ENCODE measurements around the gene CIT.

The CIT gene

GRCh38 chr12:119804011-119804641 is 73.0 kb downstream of the CIT start:
- Histone ChIP-seq H3K9ac (ENCODE audit: low read depth, low read length) (peak overlapping the region; percentile 22; the same call in 1 of the 2 replicates), H3K9me3 (ENCODE audit: control insufficient read depth, insufficient read depth, low read length) (peaks cover 9% of the 10 kb centered on the region; the same call in 1 of the 2 replicates), H3K27me3 (ENCODE audit: control insufficient read depth, insufficient read depth, low read length) (no peaks in the 10 kb centered on the region), H3K4me1 (ENCODE audit: control insufficient read depth, insufficient read depth, low read length) (peaks cover 17% of the 10 kb centered on the region), H3K4me3 (ENCODE audit: low read depth, low read length) (peak overlapping the region; percentile 53), H3K27ac (ENCODE audit: low read depth, low read length) (peak overlapping the region; percentile 51), H3K36me3 (ENCODE audit: control insufficient read depth, insufficient read depth, low read length) (peaks cover 10% of the 10 kb centered on the region)

- Histone ChIP-seq H3K27me3 (ENCODE audit: control insufficient read depth, insufficient read depth, low read length) (no peaks in the 10 kb centered on the region), H3K4me1 (ENCODE audit: control insufficient read depth, insufficient read depth, low read length) (peaks cover 17% of the 10 kb centered on the region), H3K9me3 (ENCODE audit: control insufficient read depth, insufficient read depth, low read length) (peaks cover 9% of the 10 kb centered on the region; the same call in 1 of the 2 replicates), H3K9ac (ENCODE audit: low read depth, low read length) (no peak overlapping the region), H3K36me3 (ENCODE audit: control insufficient read depth, insufficient read depth, low read length) (peaks cover 14% of the 10 kb centered on the region), H3K27ac (ENCODE audit: low read depth, low read length) (peak overlapping the region; percentile 70), H3K4me3 (ENCODE audit: low read depth, low read length) (peak overlapping the region; percentile 53)
Observed at GRCh38 chr12:119803381-119803791, 73.7 kb downstream of the CIT start.

GRCh38 chr12:119802472-119802871 is 74.6 kb downstream of the CIT start:
- Histone ChIP-seq H3K27me3 (ENCODE audit: control insufficient read depth, insufficient read depth, low read length) (no peaks in the 10 kb centered on the region), H3K9ac (ENCODE audit: low read depth, low read length) (no peak overlapping the region), H3K36me3 (ENCODE audit: control insufficient read depth, insufficient read depth, low read length) (peaks cover 14% of the 10 kb centered on the region), H3K9me3 (ENCODE audit: control insufficient read depth, insufficient read depth, low read length) (peaks cover 8% of the 10 kb centered on the region; the same call in 1 of the 2 replicates), H3K4me1 (ENCODE audit: control insufficient read depth, insufficient read depth, low read length) (peaks cover 17% of the 10 kb centered on the region), H3K27ac (ENCODE audit: low read depth, low read length) (no peak overlapping the region), H3K4me3 (ENCODE audit: low read depth, low read length) (no peak overlapping the region)

GRCh38 chr12:119797090-119797489 is 80.0 kb downstream of the CIT start:
- no peak overlapping the region for H3K9ac ChIP-seq (ENCODE audit: low read depth, low read length)
- H3K4me1 ChIP-seq (ENCODE audit: control insufficient read depth, insufficient read depth, low read length), result no peaks in the 10 kb centered on the region
- H3K9me3 ChIP-seq (ENCODE audit: control insufficient read depth, insufficient read depth, low read length), result no peaks in the 10 kb centered on the region
- H3K27me3 ChIP-seq (ENCODE audit: control insufficient read depth, insufficient read depth, low read length), result no peaks in the 10 kb centered on the region
- H3K4me3 ChIP-seq (ENCODE audit: low read depth, low read length), result no peak overlapping the region
- no peak overlapping the region for H3K27ac ChIP-seq (ENCODE audit: low read depth, low read length)
- H3K36me3 ChIP-seq (ENCODE audit: control insufficient read depth, insufficient read depth, low read length), result peaks cover 26% of the 10 kb centered on the region

GRCh38 chr12:119796292-119796691 is 80.8 kb downstream of the CIT start:
- no peaks in the 10 kb centered on the region for H3K9me3 ChIP-seq (ENCODE audit: control insufficient read depth, insufficient read depth, low read length)
- no peaks in the 10 kb centered on the region for H3K4me1 ChIP-seq (ENCODE audit: control insufficient read depth, insufficient read depth, low read length)
- H3K27me3 ChIP-seq (ENCODE audit: control insufficient read depth, insufficient read depth, low read length), result no peaks in the 10 kb centered on the region
- H3K27ac ChIP-seq (ENCODE audit: low read depth, low read length), result no peak overlapping the region
- no peak overlapping the region for H3K4me3 ChIP-seq (ENCODE audit: low read depth, low read length)
- peaks cover 21% of the 10 kb centered on the region for H3K36me3 ChIP-seq (ENCODE audit: control insufficient read depth, insufficient read depth, low read length)
- H3K9ac ChIP-seq (ENCODE audit: low read depth, low read length), result no peak overlapping the region

- H3K36me3 ChIP-seq (ENCODE audit: control insufficient read depth, insufficient read depth, low read length), result peaks cover 11% of the 10 kb centered on the region; the same call in 1 of the 2 replicates
- no peaks in the 10 kb centered on the region for H3K9me3 ChIP-seq (ENCODE audit: control insufficient read depth, insufficient read depth, low read length)
- no peaks in the 10 kb centered on the region for H3K4me1 ChIP-seq (ENCODE audit: control insufficient read depth, insufficient read depth, low read length)
- no peak overlapping the region for H3K9ac ChIP-seq (ENCODE audit: low read depth, low read length)
- H3K4me3 ChIP-seq (ENCODE audit: low read depth, low read length), result no peak overlapping the region
- no peaks in the 10 kb centered on the region for H3K27me3 ChIP-seq (ENCODE audit: control insufficient read depth, insufficient read depth, low read length)
- H3K27ac ChIP-seq (ENCODE audit: low read depth, low read length), result no peak overlapping the region
Observed at GRCh38 chr12:119791453-119791852, 85.7 kb downstream of the CIT start.

GRCh38 chr12:119788786-119789185 is 88.3 kb downstream of the CIT start:
- peaks cover 19% of the 10 kb centered on the region for H3K36me3 ChIP-seq (ENCODE audit: control insufficient read depth, insufficient read depth, low read length)
- H3K9me3 ChIP-seq (ENCODE audit: control insufficient read depth, insufficient read depth, low read length), result no peaks in the 10 kb centered on the region
- no peaks in the 10 kb centered on the region for H3K27me3 ChIP-seq (ENCODE audit: control insufficient read depth, insufficient read depth, low read length)
- H3K4me1 ChIP-seq (ENCODE audit: control insufficient read depth, insufficient read depth, low read length), result no peaks in the 10 kb centered on the region
- no peak overlapping the region for H3K27ac ChIP-seq (ENCODE audit: low read depth, low read length)
- no peak overlapping the region for H3K4me3 ChIP-seq (ENCODE audit: low read depth, low read length)
- H3K9ac ChIP-seq (ENCODE audit: low read depth, low read length), result no peak overlapping the region

- Histone ChIP-seq H3K4me3 (ENCODE audit: low read depth, low read length) (no peak overlapping the region), H3K4me1 (ENCODE audit: control insufficient read depth, insufficient read depth, low read length) (no peaks in the 10 kb centered on the region), H3K27me3 (ENCODE audit: control insufficient read depth, insufficient read depth, low read length) (no peaks in the 10 kb centered on the region), H3K27ac (ENCODE audit: low read depth, low read length) (no peak overlapping the region), H3K9ac (ENCODE audit: low read depth, low read length) (no peak overlapping the region), H3K9me3 (ENCODE audit: control insufficient read depth, insufficient read depth, low read length) (no peaks in the 10 kb centered on the region), H3K36me3 (ENCODE audit: control insufficient read depth, insufficient read depth, low read length) (peaks cover 39% of the 10 kb centered on the region)
Observed at GRCh38 chr12:119786539-119786938, 90.6 kb downstream of the CIT start.

- Histone ChIP-seq H3K9me3 (ENCODE audit: control insufficient read depth, insufficient read depth, low read length) (no peaks in the 10 kb centered on the region), H3K36me3 (ENCODE audit: control insufficient read depth, insufficient read depth, low read length) (peaks cover 46% of the 10 kb centered on the region), H3K9ac (ENCODE audit: low read depth, low read length) (no peak overlapping the region), H3K4me3 (ENCODE audit: low read depth, low read length) (no peak overlapping the region), H3K27me3 (ENCODE audit: control insufficient read depth, insufficient read depth, low read length) (no peaks in the 10 kb centered on the region), H3K4me1 (ENCODE audit: control insufficient read depth, insufficient read depth, low read length) (no peaks in the 10 kb centered on the region), H3K27ac (ENCODE audit: low read depth, low read length) (no peak overlapping the region)
Observed at GRCh38 chr12:119784673-119785072, 92.4 kb downstream of the CIT start.

GRCh38 chr12:119783787-119784186 is 93.3 kb downstream of the CIT start:
- Histone ChIP-seq H3K27me3 (ENCODE audit: control insufficient read depth, insufficient read depth, low read length) (no peaks in the 10 kb centered on the region), H3K9ac (ENCODE audit: low read depth, low read length) (no peak overlapping the region), H3K36me3 (ENCODE audit: control insufficient read depth, insufficient read depth, low read length) (peaks cover 51% of the 10 kb centered on the region), H3K4me1 (ENCODE audit: control insufficient read depth, insufficient read depth, low read length) (no peaks in the 10 kb centered on the region), H3K9me3 (ENCODE audit: control insufficient read depth, insufficient read depth, low read length) (no peaks in the 10 kb centered on the region), H3K4me3 (ENCODE audit: low read depth, low read length) (no peak overlapping the region), H3K27ac (ENCODE audit: low read depth, low read length) (no peak overlapping the region)

- Histone ChIP-seq H3K36me3 (ENCODE audit: control insufficient read depth, insufficient read depth, low read length) (peaks cover 55% of the 10 kb centered on the region), H3K27me3 (ENCODE audit: control insufficient read depth, insufficient read depth, low read length) (no peaks in the 10 kb centered on the region), H3K4me3 (ENCODE audit: low read depth, low read length) (no peak overlapping the region), H3K27ac (ENCODE audit: low read depth, low read length) (no peak overlapping the region), H3K4me1 (ENCODE audit: control insufficient read depth, insufficient read depth, low read length) (no peaks in the 10 kb centered on the region), H3K9ac (ENCODE audit: low read depth, low read length) (no peak overlapping the region), H3K9me3 (ENCODE audit: control insufficient read depth, insufficient read depth, low read length) (no peaks in the 10 kb centered on the region)
Observed at GRCh38 chr12:119781804-119782203, 95.3 kb downstream of the CIT start.

All from HUES48 (cell line).